Myocyte (in vitro differentiated cells): ENCODE results near the gene GRK3. TPM values are rescaled to one million over a fixed set of nuclear protein-coding genes. Genes with fewer than 3 reads are reported as not detected.

Experiments
- DNase-seq: peaks from one replicate; pipeline ENCODE4 v3.0.0-alpha.2; 2012; ENCODE audit warnings: low read depth
- total RNA-seq: library from RNA; depleted of rRNA; stranded (reverse); fragments of >200 nt; gene quantifications from 2 replicates; pipeline ENCODE4 v1.2.3, GENCODE V29; 2014

GRK3 gene
- total RNA-seq, 1 donor from 2014 or later, result 4.1 TPM

DNA sequence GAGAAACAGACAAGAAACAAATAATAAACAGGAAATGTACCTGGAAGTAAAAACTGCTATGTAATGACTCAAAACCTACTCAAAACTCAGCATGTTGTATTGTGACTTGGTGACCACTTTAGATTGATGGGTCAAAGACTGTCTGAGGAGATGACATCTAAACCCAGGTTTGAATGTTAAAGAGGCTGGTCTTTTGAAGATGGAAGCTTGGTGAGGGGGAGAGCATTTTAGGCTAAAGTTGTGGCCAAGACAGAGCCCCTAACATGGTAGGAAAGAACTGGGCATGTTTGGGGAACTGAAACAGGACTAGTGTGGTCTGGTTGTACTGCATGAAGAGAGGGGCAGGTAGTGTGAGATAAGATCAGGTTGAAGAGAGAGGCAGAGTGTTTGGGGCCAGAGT, 92.2 kb downstream of the GRK3 start:
- DNase-seq, result no peak

DNA sequence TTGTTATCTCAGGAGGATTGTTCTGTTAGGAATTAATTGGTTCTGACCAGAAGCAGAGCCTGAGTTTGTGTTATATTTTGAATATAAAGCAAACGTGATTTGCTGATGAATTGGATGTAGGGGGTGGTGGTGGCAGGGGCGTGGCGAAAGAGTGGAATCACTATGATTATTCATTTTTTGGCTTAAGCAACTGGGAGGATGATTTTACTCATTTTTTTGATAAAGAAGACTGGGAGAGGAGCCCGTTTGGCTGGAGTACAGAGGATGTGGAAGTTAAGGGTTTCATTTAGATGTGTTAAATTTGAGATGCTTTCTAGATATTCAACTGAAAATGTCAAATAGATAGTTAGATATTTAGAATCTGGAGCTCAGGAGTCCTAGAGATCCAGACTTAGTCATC, 94.2 kb downstream of the GRK3 start:
- DNase-seq, result no peak

DNA sequence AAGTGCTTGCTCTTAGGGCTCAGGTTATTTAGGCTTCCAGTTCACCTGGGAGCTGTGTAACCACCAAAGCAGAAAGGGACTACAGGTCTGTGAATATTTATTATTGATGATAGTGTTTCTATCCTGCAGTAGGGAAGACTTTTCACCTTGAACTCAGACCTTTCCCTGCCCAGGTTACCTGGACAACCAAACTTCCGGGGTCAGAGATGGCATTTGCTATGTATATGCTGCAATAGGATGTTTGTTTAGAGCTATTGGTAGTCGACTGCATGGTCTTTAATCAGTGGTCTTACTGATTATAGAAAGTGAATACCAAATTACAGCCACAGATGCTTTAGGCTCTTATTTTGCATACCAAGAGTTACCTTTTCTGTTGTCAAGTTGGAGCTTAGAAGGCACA, 94.9 kb downstream of the GRK3 start:
- DNase-seq, result no peak

DNA sequence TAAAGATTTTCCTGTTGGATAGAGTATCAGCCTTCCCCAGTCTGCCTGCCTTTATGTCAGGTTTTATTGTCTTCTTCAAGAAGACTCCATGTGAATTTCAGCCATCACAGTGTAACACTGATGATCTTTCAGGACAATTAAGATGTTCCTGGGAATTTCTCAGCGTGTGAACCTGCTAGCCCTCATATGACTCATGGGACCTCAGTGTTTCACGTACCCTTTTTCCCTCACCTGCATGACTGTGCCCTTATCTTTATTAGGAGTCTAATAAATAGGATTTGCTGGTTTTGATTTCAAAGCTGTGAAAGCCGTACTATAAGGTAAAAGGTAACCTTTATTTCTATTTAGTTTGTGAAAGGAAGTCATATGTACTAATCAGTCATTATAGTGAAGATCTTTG, 95.9 kb downstream of the GRK3 start:
- no peak for DNase-seq

DNA sequence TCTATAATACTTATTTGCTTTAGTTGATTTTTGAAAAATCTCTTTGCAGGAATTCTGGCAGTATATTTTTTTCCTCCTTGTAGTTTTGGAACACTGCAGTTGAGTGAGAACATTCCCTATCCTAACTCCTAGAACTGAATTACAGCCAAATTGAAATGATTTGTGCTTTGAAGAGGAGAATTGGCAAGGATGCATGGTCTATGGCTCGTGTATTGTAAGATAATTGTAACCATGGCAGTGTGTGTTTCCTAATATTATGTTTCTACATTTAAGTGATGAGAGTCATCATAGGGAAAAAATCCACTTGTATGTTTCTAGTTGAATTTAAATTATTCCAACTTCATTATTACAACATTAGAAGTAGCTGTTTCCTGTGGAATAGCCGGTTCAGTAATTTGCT, 96.6 kb downstream of the GRK3 start:
- DNase-seq, result no peak

DNA sequence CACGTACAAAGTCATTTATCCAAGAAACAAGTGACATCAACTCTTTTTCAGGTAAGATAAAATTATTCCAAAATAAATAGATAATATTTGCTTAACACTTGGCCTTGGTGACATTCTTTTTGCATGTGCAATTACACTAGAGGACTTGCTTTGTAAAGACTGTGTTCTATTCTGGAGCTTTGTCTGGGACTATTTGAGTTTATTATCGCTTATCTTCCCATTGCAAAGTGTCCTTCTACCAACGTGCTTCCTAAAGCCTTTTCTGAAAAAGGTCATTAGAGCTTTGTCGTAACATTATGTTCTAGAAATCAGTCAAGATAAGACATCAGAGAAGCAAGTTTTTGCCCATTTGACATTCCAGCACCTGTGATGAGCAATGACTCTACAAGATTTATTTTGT, 99.2 kb downstream of the GRK3 start:
- no peak for DNase-seq

DNA sequence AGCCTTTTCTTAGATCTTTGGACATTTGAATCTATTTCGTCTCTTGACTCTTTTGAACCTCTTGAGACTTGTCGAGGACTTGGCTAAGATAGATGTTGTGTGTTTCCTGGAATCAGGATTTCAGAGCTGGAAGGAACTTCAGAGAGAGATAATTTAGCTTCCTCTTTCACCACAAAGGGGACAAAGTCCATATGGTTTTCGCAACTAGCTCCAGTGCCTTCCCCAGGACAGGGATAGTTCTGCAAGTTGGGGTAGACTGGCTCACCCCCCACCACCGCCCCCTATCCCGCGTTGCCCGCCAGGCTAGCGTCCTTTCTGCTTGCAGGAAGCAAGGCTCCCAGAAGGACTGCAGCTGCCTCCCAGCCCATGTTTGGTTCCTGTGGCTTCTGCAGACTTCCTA, 101.8 kb downstream of the GRK3 start:
- no peak for DNase-seq

DNA sequence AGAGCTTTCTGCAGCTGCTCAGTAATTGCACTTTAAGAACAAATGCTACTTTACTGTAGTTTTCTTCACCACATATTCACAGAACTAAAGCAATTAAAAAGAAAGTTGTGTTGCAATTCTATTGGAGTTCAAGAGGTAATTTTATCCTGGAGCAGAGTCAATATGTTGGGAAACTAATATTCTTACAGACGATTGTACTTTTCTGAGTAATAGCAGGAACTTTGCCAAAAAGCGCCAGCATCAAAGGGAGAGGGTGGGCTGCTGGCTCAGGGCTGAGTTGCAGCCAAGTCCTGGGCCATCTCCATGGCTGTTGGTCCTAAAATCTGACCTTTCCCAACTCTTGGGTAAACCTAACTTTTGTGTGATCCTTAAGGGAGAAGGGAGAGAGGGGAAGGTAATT, 104.0 kb downstream of the GRK3 start:
- peak; percentile 53 for DNase-seq

DNA sequence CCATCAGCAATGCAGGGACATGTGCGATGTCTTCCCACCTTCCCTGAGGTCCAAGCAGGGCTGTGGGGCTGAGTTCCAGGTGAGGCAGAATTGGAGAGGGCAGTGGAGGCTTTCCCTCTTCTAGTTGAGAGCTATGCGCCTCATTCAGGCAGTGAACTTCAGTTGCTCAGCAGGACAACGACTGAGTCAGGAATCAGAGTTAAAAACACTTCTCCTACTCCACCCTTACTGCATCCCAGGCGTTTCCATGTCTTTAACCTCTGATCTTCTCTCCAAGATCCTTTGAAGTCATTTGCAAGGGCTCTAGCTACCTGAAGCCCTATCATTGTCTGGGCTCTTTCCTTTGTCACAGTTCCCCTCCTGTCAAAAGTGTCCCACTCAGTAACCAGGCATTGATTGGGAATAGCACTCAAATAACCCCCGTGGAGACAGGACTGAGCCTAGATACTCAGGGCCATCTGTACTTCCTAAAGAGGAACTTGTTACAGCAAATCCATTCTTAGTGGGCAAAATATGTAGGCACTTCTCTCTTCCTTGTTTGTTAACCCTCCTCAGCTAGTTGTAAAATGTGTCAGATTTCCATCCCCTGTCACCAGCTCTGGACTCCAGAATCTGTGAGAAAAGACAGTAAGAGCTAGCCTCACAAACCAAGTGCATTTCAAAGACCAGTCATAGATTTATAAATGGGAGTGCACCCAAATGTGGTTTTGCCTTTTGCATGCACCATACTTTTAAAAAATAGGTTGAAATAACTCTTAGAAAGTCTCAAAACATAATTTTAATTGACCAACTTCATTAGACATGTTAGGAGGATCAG, 105.0 kb downstream of the GRK3 start:
- DNase-seq, result no peak

DNA sequence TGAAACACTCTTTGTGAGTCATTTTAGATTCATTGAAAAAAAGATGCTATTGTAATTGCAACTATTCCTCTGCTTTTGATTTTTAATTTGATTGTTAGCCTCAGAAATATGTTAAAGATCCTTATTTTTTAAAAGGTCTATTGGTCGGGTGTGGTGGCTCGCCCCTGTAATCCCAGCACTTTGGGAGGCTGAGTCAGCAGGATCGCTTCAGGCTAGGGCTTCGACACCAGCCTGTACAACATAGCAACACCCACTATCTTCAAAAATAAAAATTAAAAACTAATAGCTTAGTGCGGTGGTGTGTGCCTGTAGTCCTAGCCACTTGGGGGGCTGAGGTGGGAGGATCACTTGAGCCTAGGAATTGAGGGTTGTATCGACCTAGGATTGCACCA, 105.6 kb downstream of the GRK3 start:
- no peak for DNase-seq

DNA sequence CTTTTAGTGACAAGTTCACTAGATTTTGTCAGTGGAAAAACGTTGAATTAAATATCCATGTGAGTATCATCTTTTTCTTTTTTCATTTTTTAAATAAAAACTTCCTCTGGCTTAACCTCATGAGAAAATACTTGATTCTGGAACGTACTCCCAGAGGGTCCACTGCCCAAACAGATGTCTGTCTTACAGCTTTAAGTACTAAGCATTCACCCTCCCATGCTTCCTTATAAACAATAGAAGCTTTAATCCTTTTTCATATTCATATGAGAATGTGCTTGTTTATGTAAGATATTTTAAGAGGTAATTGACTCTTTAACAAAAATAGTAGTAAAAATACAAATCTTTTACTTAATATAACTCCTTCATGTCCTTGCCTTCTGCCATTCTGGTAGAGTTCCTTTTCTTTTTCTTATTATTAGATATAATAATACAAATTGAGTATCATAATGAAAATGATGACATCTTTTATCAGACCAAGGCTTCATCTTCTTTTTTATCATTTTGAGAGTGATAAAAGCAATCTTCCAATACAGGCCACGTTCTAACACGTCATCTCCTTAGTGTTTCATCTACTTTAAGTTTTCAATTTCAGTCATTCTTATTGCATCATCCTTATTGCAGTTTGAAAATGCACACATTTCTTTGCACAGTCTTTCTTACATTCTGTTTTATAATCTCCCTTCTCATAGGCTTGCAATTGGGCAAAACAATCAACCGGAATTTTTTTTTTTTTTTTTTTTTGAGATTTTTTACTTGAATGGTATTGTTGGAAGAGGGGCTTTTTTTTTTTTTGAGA, 108.0 kb downstream of the GRK3 start:
- no peak for DNase-seq

DNA sequence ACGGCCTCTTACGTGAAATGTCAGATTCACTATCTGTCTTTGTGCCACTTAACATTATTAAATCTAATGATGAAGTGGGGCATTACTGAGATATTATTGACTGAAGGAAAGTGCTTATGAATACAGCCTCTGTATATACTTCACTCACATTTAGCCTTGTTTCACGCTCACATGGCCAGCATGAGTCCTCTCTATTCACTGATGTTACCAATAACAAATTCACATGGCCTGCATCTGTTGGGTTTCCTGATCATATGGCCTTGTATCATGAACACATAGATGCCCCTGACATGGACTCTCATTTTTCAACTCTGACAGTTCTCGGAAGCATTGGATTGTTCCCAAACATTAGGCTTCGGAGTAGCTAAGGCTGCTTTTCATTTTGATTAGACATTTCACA, 109.2 kb downstream of the GRK3 start:
- DNase-seq, result no peak

DNA sequence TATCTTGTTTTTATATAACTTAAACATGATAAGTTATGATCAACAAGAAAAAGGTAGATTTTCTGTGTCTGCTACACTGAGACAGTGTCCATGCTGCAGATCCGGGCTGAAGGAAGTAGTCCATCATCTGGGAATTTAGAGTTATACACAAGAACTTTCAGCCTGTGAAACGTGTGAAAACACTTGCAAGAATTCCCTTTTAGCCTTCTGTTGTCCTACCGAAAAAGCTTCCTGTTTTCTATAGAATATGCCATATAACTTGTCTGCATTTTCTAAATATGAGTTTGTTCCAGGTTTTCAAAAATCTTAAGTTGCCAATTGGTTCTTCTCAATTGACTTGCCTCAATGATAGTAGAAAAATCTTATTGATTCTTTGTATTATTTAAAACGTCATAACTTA, 113.2 kb downstream of the GRK3 start:
- no peak for DNase-seq

DNA sequence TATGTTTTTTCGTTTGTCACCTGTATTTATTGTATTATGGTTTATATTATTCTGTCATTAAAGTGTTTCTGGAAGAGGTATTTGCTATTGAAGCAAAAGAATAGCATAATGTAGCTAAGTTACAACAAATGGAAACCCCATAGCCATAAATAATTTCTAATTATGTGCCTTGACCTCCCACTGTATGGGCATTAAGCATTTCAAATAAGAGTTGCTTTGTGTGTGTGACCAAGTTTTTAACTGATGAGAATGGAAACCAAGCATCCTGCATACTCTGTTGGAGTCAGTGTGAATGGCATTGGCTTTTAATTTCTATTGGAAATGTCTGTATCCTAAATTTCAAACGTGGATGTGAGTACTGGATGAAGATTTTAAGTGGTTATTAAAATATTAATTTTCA, 115.6 kb downstream of the GRK3 start:
- DNase-seq, result no peak

DNA sequence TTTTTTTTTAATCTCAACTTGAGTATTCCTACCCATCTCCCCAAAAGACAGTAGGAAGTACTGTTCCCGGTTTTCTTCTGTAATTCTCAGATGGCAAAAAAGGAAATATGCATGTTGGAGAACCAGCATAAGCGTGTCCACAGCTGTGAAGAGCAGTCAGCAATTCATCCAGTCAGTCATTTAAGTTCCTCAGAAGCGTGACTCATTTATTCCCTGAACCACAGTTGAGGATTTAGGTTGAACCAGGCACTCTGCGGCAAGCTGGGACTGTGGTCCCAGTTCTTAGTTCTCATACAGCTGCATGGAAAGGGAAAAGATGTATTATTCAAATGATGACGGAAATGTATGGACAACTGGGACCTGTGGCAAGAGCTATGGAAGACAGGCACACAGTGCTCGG, 116.5 kb downstream of the GRK3 start:
- peak; percentile 89 for DNase-seq

DNA sequence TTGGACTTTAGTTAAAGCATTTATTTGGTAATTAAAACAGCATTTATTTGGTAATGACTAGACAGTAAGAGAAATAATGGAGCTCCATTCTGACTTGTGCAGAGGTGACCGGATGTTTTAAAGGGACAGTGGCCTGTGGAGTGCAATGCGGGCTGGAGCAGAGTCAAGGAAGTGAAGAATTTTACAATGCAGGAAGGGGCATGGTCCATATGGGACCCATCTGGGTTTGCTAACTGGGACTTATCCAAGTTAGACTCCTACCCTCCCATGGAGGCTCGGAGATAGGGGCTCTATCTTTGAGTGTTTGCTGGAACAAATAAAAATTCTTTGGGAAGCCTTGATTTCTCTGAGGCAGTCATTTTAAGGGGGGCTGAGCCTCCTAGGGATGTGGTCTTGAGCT, 117.6 kb downstream of the GRK3 start:
- no peak for DNase-seq

DNA sequence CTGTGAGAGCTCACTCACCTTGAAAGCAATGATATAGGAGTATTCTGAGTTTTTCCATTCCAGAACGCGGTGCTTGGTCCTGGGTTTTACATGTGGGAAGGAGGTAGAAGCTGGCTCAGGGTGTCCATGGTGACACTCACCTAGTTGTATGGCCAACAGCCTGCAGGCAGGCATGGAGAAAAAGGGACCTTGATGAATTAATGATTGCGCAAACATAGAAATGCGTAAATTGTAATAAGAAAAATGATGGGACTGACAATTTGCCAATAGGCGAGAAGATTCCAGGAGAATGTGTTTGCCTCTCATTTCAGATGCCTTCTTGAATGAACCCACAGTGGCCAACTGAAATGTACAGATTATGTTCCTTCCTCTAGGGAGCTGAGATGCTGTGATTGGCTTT, 124.2 kb downstream of the GRK3 start:
- no peak for DNase-seq

DNA sequence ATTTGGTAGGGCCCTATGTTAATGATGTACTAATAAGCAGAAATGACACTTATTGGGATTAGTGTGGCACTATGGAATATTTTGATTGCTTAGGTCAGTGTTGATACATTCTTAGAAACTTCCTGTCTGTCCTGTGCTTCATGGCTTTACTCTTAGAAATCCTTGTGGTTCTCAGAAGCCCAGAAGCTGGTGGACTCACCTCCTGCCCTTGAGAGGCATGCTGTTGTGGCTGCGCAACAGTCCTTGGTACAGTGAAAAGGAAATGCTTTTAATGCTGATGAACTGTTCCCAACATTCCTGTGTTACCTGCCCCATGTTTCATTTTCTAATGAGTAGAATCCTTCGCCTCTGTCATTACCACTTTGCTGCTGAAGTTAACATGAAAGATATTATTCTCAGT, 125.2 kb downstream of the GRK3 start:
- no peak for DNase-seq

DNA sequence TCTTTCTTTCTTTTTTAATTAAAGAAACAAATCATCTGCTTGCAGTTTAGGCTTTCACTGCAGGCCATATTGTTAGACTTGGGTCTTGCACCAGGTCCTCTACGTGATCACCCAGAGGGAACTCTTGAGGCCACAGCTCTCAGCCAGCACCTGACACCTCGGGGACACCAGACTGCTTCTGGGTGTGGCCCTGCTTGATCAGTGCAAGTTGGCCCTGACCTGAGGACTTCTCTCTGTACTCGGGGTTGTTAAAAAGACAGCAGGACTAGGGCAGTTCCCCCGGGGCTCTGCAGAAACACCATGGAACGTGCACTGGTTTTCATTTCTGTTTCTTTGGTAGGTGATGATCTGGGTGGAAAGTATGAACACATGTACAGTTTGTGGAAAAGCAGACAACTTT, 126.3 kb downstream of the GRK3 start:
- DNase-seq, result peak; percentile 16

DNA sequence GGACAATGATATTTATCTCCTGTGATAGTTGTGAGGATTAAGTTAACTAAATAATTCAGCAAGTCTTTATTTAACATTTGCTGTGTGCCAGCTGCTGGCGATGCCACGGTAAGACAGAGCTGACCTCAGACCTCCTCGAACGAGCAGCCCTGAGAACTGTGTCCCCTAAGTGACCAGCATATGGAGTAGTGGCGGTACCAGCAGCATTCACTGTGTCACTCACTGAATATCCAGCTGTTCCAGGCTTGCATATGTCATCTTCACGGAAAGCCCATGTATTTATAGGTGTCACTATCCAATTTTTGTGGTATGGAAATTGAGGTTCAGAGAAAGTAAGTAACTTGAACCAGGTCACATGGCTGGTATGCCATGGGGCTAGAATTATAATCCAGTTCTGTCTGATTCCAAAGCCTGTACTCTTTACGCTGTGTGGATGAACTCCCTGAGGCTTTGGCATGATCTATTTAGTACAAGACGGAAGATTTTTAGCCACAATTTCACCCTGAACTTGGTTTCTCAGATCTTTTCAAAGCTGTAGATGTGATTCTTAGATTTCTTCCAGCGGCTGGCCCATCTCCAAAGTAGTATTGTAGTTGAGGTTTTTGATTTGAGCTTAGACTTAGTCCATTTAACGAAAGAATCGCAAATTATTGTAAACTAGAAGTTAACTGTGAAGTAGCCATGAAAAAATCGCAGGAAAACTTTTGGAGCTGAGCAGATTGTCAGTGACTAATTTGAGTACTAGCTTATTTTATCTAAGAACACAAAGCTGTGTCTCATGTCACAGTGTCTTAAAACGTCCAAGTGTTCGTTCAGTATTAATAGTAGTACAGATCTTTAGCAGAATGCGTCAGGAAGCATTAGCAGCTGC, 128.2 kb downstream of the GRK3 start:
- DNase-seq, result peak; percentile 66

DNA sequence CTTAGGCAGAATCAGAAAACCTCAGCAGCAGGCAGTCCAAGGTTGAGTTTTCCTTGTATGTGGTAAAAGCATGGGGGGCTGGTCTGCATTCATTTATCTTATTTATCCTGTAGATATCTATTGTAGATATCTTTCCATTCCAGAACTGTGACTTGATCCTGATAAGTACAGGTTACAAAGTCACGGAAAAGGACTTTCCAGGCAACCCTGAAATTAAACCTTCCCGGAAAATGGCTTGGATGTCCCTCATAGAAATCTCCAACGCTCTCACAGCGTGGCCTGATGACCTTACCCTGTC, 128.7 kb downstream of the GRK3 start:
- DNase-seq, result no peak
